HG02943 (cell line): Measurements from ENCODE around the gene ZNF474.

Source experiments
- ATAC-seq: cut with Tn5 transposase; IDR thresholded peaks from one replicate; pipeline ENCODE4 v1.9.1; 2021; ENCODE audit warnings: mild to moderate bottlenecking, low read depth, moderate library complexity; ENCODE audit not compliant: unreplicated experiment

ZNF474 gene

GRCh38 chr5:122179701-122180100, 50.4 kb downstream of the ZNF474 start:
- no peak for ATAC-seq

- no peak for ATAC-seq
These were observed 50.9 kb downstream of the ZNF474 start for GRCh38 chr5:122180146-122180712.

DNA sequence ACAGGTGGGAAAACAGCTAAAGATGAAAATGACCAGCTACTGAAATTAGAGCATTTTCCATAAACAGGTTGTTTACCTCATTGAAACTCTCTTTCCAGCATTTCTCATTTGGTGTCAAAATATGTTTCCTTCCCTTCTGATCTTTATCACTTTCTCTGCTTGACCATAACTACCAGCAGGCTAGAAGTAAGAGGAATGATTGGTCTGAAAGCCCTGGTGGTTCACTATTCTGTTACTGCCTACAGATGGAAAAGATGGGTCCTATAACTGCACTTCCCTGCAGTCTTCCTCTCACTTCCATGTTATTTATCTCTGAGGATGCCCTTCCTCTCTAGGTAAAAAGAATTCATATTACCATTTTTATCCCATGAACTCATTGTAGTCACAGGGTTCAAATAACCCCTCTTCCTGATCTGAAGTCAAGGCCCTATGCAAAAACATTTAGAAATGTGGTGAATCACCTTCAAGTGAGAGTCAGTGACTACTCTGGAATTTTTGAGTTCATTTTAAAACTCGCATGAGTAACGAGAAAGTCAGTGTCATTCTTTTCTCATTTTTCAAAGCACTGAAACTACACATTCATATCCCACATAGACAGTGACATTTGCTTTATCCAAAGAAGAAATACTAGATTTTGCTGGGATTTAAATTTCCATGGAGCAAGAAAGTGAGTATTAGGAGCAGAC, 51.7 kb downstream of the ZNF474 start:
- no peak for ATAC-seq

DNA sequence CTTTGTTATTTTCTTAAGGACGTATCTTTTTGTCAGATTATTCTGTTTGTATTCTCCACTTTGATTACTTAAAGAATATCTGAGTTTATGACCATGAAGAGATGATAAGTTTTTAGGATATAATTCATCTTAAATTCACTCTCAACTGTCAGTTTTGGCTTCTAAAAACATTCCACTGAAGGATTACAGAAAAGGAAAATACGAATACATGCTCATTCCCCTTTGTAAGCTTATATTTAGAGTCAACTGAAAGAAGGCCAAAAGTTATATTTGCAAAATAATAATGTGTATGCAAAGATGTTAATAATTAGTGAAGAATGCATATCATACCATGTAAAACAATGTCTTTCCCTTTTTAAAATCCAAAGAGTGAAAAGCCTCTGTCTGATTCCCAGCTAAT, 52.5 kb downstream of the ZNF474 start:
- no peak for ATAC-seq

DNA sequence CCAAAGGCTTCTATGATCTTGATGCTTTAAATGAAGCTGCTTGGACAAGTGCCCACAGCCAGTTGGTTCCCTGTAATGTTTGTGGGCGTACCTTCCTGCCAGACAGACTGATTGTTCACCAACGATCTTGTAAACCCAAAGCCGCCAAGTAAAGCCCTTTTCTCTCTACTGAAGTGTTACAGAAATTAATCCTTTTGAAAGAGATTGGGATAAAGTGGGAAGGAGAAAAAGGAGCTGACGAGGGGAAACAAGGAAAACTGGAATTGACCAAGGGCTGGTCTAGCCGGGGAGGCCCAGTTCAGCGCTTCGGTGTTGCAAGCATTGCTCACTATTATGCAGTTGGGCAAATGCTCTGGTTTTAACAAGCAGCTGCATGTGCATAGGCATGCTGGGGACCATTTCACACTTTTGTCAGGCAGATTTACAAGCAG, 53.2 kb downstream of the ZNF474 start:
- no peak for ATAC-seq

GRCh38 chr5:122183098-122183787, 53.9 kb downstream of the ZNF474 start:
- no peak for ATAC-seq

GRCh38 chr5:122183788-122184170, 54.4 kb downstream of the ZNF474 start:
- ATAC-seq: no peak

DNA sequence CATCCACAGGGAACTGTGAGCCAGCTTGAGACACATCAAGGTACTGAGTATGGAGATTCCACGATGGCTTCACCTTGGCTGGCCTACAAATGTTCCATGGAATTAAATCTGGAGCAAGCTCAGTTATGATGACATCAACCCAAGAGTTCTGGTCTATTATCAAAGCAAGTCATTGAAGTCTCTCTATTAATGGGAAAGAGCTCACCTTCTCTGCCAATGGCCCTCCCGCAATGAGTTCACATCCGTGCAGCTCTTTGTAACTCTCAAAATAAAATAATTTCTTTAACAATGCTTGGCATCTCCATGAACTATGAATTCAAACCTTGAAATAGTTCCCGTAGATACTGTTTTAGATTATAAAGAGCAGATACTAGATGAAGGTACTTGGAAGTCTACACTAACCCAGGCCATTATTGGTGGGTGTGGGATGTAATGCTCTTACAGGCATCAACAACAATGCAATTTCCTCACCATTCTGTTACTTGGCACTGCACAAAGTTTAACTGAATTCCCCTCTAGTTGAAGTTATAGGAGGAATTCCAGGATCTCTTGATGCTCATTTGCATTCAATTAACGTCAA, 55.4 kb downstream of the ZNF474 start:
- no peak for ATAC-seq

DNA sequence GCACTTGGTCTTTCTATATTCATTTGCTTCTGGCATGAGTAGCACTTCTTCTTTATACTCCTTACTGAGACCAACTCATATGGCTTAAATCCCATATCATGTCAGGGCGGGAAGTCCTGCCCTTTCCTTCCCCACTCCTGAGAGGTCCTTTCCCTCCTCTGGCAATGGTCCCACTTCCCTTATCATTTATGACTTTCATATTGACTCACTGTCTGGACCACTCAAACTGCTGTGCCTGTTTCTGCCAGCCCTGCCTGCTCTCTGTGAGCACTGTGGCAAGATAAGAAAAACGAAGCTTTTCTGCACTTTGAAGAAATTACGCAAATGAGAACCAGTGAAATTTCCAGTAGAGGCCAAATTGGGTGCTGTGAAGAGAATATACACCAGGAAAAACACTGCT, 58.1 kb downstream of the ZNF474 start:
- ATAC-seq: no peak

DNA sequence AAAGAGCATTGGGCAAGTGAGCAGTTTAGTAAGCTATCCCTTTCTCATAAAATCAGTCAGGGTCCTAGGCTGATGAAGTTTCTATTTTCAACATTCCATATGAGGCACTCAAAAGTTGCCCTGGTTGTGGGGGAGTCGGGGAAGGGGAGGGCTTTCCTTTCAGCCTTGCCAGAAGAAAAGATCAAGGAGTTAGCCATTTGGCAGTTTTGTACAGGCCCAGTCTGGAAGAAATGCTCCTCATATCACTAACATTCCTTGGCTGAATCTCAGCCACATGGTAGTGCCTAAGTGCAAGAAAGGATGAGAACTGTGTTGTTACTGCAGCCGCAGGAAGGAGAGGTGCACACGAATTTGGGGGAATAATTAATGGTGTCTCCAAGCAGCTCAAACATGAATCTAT, 60.8 kb downstream of the ZNF474 start:
- no peak for ATAC-seq

DNA sequence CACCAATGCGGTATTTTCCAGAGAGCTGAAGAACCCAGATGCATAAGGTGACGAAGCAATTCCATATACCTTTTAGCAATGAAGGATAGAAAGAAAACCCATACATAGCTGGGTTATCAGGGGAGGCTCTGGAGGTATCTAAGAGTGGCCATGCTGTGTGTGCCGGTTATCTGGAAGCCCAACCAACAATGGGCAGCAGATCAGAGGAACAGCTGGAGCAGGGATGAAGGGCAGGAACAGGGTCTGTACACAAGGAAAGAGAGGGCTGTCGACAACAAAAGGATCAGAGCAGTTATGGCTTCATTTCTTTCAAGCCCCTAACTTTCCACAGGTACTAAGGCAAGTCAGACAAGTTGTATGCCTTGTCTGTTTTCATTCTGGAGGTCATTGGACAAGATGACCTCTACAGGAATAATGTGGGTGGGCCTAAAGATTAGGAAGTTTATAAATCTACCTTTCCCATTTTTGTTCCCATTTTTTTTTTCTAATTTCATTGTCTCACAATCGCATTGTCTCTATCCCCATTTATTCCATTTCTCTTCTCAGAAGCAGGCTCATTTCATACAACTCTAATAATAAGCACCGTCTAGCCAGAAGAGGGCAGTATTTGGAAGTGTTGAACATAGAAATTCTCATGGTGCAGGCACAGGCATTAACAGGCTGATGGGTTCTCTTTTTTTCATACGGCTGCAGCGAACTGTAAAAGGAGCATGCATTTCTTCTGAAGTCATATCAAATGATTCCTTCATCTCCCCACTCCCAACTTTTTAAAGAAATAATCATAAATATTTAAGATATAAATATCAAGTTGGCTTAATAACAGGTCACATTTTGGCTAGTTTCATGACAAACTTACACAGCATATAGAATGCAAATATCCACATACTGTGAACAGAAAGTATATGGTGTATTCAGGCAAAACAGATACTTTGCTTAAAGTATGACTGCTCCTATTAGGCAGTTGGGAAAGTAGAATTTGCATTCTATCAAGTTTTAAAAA, 63.5 kb downstream of the ZNF474 start:
- ATAC-seq: peak; percentile 73

DNA sequence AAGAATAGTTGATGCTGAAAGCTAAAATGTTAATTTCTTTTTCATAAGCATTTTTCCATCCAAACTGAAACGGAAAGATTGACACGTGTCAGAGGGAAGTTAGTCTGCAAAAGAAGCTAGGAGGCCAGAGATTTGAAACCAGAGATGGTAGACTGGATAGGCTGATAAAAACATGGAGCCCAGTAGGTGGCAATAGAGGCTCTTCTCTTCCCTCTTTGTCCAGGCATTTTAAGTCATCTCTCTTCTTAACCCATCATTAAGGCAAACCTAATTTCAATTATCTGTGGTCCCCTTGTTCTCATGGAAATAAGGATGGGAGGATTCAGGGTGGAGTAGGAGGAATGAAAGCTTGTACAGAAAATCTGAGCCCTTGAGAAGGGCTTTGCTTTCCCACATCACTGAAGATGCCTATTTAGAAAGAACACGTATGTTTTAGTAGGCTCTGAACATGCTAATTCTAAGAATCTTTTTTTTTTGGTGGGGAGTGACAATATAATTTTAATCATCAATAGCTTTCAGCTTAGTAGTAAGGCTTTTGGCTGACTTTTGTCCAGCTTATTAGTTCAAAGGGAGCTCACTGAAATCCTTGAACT, 66.6 kb downstream of the ZNF474 start:
- ATAC-seq: no peak

GRCh38 chr5:122199146-122199545, 69.8 kb downstream of the ZNF474 start:
- ATAC-seq: no peak

DNA sequence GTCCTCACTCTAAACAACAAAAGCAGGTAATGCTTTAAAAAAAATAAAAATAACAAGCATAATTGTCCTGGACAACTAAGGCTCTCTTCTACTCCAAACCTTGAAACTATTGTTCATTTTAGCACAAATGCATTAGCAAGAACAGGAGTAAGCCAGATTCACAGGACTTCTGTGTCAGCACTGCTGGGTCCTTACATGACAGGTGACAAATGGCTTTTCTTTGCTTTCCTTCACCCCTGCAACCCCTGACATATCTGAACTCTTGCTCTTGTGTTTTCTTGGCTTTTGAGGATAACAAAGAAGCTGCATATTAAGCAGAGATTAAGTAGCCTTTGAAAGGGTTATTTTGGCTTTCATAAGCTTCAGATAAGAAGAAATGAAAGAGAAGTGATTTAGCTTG, 71.1 kb downstream of the ZNF474 start:
- no peak for ATAC-seq

DNA sequence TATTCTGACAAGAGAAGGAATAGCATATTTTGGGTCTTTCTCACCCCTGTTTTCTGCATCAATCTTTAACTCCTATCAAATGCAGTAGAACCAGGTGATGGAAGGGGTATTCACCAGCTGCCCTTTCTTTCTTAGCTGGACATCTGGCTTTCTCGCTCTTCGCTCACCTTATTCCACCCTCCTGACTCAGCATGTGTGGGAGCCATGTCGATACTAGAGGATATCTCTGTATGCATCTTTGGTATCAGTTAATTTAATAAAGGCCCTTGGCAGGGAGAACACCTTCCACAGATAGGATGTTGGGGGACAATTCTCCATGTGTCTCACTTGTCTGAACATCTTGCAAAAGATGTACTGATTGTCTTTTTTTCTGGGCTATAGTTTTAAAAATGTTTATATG, 71.5 kb downstream of the ZNF474 start:
- ATAC-seq: no peak

DNA sequence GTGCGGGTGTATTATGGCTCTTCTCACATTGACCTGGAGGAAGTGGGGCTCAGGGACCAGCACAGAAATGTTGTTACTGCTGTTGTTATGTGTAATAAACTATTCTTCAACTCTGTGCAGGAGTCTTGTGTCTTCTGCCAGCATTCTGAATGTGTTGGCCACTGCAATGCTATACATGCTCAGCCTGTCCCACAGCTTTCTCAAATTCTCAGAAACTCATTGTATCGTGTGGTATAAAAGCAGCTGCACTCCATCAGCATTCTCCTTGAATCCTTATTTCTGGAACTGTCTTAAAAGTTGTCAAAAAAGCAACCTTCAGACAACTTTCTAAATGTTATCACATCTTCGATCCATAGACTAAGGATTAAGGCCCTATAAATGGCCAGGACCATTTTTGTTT, 72.0 kb downstream of the ZNF474 start:
- no peak for ATAC-seq

- no peak for ATAC-seq
These were observed 73.6 kb downstream of the ZNF474 start for GRCh38 chr5:122202952-122203351.
